IMR-90 (cell line): ENCODE results near the gene WNT2B.
"Not testable (repeated sequence)": the region's sequence is repeated elsewhere in the genome, so short reads cannot be mapped to it uniquely, and the experiment has no call there.

ENCODE experiments used
- CTCF ChIP-seq: conservative IDR thresholded peaks from 2 replicates; pipeline ENCODE4 v1.5.1; 2012; ENCODE audit warnings: mild to moderate bottlenecking, low read depth, low read length, improper control_type of control experiment
- MAFK ChIP-seq: IDR thresholded peaks from 2 replicates; pipeline ENCODE4 v1.6.1; 2012; ENCODE audit warnings: low read depth, low read length, improper control_type of control experiment

- not testable (repeated sequence) for TF ChIP-seq MAFK, CTCF
These were observed 38.4 kb upstream of the WNT2B start for GRCh38 chr1:112470324-112470723.
